H9 (cell line): Measurements from ENCODE around the gene LRRC14B. TPM values are rescaled to one million over a fixed set of nuclear protein-coding genes. Genes with fewer than 3 reads are reported as not detected.

Source experiments
- DNase-seq: peaks from one replicate; pipeline ENCODE4 v3.0.0-alpha.2; 2017
- H2AFZ ChIP-seq: one replicate; pipeline ENCODE4 v1.6.1; 2013; ENCODE audit warnings: mild to moderate bottlenecking, low read length, control low read depth, moderate library complexity
- H2AK5ac ChIP-seq: 2 replicates; pipeline ENCODE4 v1.6.1; 2013; ENCODE audit warnings: low read length, control low read depth, mixed read lengths; ENCODE audit not compliant: insufficient read length
- H2BK120ac ChIP-seq: one replicate; pipeline ENCODE4 v1.6.1; 2013; ENCODE audit warnings: low read depth, mild to moderate bottlenecking, low read length, control low read depth, inconsistent platforms; ENCODE audit not compliant: poor library complexity, severe bottlenecking
- H2BK12ac ChIP-seq: 2 replicates; pipeline ENCODE4 v1.6.1; 2013; ENCODE audit warnings: low read length, control low read depth, mixed read lengths, low read depth; ENCODE audit not compliant: insufficient read length
- H2BK15ac ChIP-seq: 2 replicates; pipeline ENCODE4 v1.6.1; 2013; ENCODE audit warnings: low read depth, low read length, control low read depth
- H2BK20ac ChIP-seq: one replicate; pipeline ENCODE4 v1.6.1; 2013; ENCODE audit warnings: low read depth, mild to moderate bottlenecking, low read length, control low read depth, inconsistent platforms; ENCODE audit not compliant: poor library complexity, severe bottlenecking
- H2BK5ac ChIP-seq: 2 replicates; pipeline ENCODE4 v1.6.1; 2013; ENCODE audit warnings: low read length, control low read depth, mixed read lengths; ENCODE audit not compliant: insufficient read length
- H3K14ac ChIP-seq: 2 replicates; pipeline ENCODE4 v1.6.1; 2013; ENCODE audit warnings: low read length, control low read depth; ENCODE audit not compliant: insufficient read depth
- H3K18ac ChIP-seq: 2 replicates; pipeline ENCODE4 v1.6.1; 2013; ENCODE audit warnings: low read depth, mild to moderate bottlenecking, mixed read lengths, low read length, control low read depth; ENCODE audit not compliant: insufficient read length
- H3K23ac ChIP-seq: 2 replicates; pipeline ENCODE4 v1.6.1; 2013; ENCODE audit warnings: low read length, control low read depth, mixed read lengths, low read depth; ENCODE audit not compliant: insufficient read length
- H3K23me2 ChIP-seq: 2 replicates; pipeline ENCODE4 v1.6.1; 2013; ENCODE audit warnings: low read depth, mild to moderate bottlenecking, mixed read lengths, low read length, control low read depth; ENCODE audit not compliant: insufficient read length, poor library complexity, severe bottlenecking
- H3K27ac ChIP-seq: 2 replicates; pipeline ENCODE4 v1.5.1; 2013; ENCODE audit warnings: low read length, control low read depth, mixed read lengths, low read depth; ENCODE audit not compliant: insufficient read length
- H3K27me3 ChIP-seq: 2 replicates; pipeline ENCODE4 v1.6.1; 2013; ENCODE audit warnings: low read length, control low read depth, inconsistent platforms; ENCODE audit not compliant: insufficient read depth
- H3K4ac ChIP-seq: 2 replicates; pipeline ENCODE4 v1.6.1; 2013; ENCODE audit warnings: low read depth, mild to moderate bottlenecking, control low read depth, inconsistent platforms, low read length, moderate library complexity
- H3K4me1 ChIP-seq: 2 replicates; pipeline ENCODE4 v1.6.1; 2013; ENCODE audit warnings: low read length, control low read depth, inconsistent platforms; ENCODE audit not compliant: insufficient read depth
- H3K4me2 ChIP-seq: 2 replicates; pipeline ENCODE4 v1.6.1; 2013; ENCODE audit warnings: low read length, control low read depth, mixed read lengths; ENCODE audit not compliant: insufficient read length, insufficient read depth
- H3K56ac ChIP-seq: 2 replicates; pipeline ENCODE4 v1.6.1; 2013; ENCODE audit warnings: low read depth, mild to moderate bottlenecking, mixed read lengths, low read length, control low read depth; ENCODE audit not compliant: insufficient read length
- H3K79me1 ChIP-seq: 2 replicates; pipeline ENCODE4 v1.6.1; 2013; ENCODE audit warnings: low read depth, mild to moderate bottlenecking, moderate library complexity, low read length, control low read depth, inconsistent platforms; ENCODE audit not compliant: insufficient read depth, poor library complexity, severe bottlenecking
- H3K79me2 ChIP-seq: 2 replicates; pipeline ENCODE4 v1.6.1; 2013; ENCODE audit warnings: low read length, control low read depth, inconsistent platforms; ENCODE audit not compliant: insufficient read depth
- H3K9ac ChIP-seq: 2 replicates; pipeline ENCODE4 v1.6.1; 2013; ENCODE audit warnings: low read length, control low read depth, mixed read lengths; ENCODE audit not compliant: insufficient read length; ENCODE audit errors: extremely low read depth
- H3K9me3 ChIP-seq: one replicate; pipeline ENCODE4 v1.6.1; 2013; ENCODE audit warnings: low read depth, low read length, inconsistent platforms; ENCODE audit not compliant: control insufficient read depth
- H3T11ph ChIP-seq: one replicate; pipeline ENCODE4 v1.6.1; 2013; ENCODE audit warnings: mild to moderate bottlenecking, low read length, control low read depth, inconsistent platforms
- H4K20me1 ChIP-seq: one replicate; pipeline ENCODE4 v1.6.1; 2013; ENCODE audit not compliant: control insufficient read depth, insufficient read length, insufficient read depth
- H4K5ac ChIP-seq: 2 replicates; pipeline ENCODE4 v1.6.1; 2013; ENCODE audit warnings: low read depth, mild to moderate bottlenecking, mixed read lengths, low read length, control low read depth; ENCODE audit not compliant: insufficient read length
- H4K8ac ChIP-seq: replicated peaks from 2 replicates; pipeline ENCODE4 v1.6.1; 2013; ENCODE audit warnings: low read length, control low read depth, mixed read lengths, low read depth; ENCODE audit not compliant: insufficient read length
- H4K91ac ChIP-seq: 2 replicates; pipeline ENCODE4 v1.6.1; 2013; ENCODE audit warnings: low read depth, mild to moderate bottlenecking, moderate library complexity, mixed read lengths, low read length, control low read depth; ENCODE audit not compliant: insufficient read length
- H3K27ac Mint-ChIP-seq, 3 experiments: 2 replicates in 2 of 3; 3 replicates in 1 of 3; pipeline ENCODE4 v1.8.0; 2020 to 2021; ENCODE audit warnings: mixed read lengths in 3 of 3, mild to moderate bottlenecking in 1 of 3, moderate library complexity in 1 of 3
- H3K27me3 Mint-ChIP-seq: 2 replicates; pipeline ENCODE4 v1.8.0; 2021; ENCODE audit warnings: low read depth, mild to moderate bottlenecking, moderate library complexity, mixed read lengths
- H3K36me3 Mint-ChIP-seq, 3 experiments: 2 replicates in 2 of 3; 3 replicates in 1 of 3; pipeline ENCODE4 v1.8.0; 2020 to 2021; ENCODE audit warnings: low read depth in 3 of 3, mixed read lengths in 3 of 3; ENCODE audit not compliant: insufficient read depth in 1 of 3
- H3K4me1 Mint-ChIP-seq, 2 experiments: 2 replicates each; pipeline ENCODE4 v1.8.0; 2020; ENCODE audit warnings: mixed read lengths in 2 of 2
- H3K4me3 Mint-ChIP-seq, 2 experiments: 2 replicates in 1 of 2; 3 replicates in 1 of 2; pipeline ENCODE4 v1.8.0; 2020 to 2021; ENCODE audit warnings: mild to moderate bottlenecking in 2 of 2, mixed read lengths in 2 of 2, moderate library complexity in 1 of 2
- H3K9me3 Mint-ChIP-seq, 2 experiments: 2 replicates in 1 of 2; 3 replicates in 1 of 2; pipeline ENCODE4 v1.8.0; 2020; ENCODE audit warnings: mild to moderate bottlenecking in 2 of 2, mixed read lengths in 2 of 2, moderate library complexity in 1 of 2
- WGBS: extraction: QIAGEN DNeasy Blood & Tissue Kit; methylation state at CpG from one replicate; pipeline ENCODE4 v1.1.7; 2013; ENCODE audit warnings: missing lambda C conversion rate, low lambda C conversion rate, mixed read lengths; ENCODE audit not compliant: insufficient read length; ENCODE audit errors: extremely low coverage; 5-methylcytosine and 5-hydroxymethylcytosine counted together
- total RNA-seq: library from RNA; stranded (reverse); gene quantifications from 2 replicates; pipeline ENCODE4 v1.2.1, GENCODE V29; 2021
- TF ChIP-seq, protein P1 (sequence below): fragments of 200-600 bp; sonication (generic); conservative IDR thresholded peaks from 3 replicates; pipeline ENCODE4 v1.8.0; 2021; ENCODE audit warnings: antibody characterized with exemption, mild to moderate bottlenecking

The LRRC14B gene
- total RNA-seq, 1 experiment from 2014 or later: not detected

DNA sequence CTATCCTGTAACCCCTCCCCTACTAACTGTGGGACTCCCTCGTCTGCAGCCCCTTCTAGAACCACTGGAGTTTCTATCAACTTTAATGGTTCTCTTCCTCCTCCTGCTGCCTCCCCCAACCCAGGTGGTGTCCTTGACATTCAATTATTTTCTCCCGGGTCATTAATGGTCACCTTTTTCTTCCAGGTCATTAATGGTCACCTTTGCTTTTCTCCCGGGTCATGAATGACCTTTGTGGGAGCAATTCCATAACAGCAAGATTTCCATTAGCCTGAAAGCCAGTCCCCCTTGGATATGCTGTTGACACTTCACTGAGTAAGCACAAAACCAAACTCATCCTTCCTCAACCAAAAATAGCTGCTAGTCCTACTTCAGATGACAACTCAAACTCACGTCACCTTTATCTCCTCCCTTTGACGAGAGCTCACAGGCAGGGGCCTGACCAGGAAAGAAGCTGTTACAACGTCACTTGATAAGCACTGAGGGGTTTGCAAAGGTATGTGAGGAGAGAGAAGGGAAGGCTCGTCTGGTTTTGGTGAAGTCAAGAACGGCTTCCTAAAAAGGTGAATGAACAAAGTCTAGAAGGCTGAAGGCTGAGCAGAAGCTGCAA lies 15.7 kb downstream of the LRRC14B start:
- no peak overlapping the region for H3T11ph ChIP-seq
- Mint-ChIP-seq H3K27me3 (no peaks in the 10 kb centered on the region), H3K4me3 (no peak overlapping the region), H3K27ac (peak overlapping the region in 2 of 3 experiments; percentile 27; a peak in 1 of 7 replicates), H3K36me3 (peaks cover 4 to 31% (median 27%) of the 10 kb centered on the region in 3 experiments; a peak in 6 of 7 replicates), H3K9me3 (no peaks in the 10 kb centered on the region), H3K4me1 (peaks cover 6 to 8% of the 10 kb centered on the region in 2 experiments; a peak in 3 of 4 replicates)
- no peak overlapping the region for H3K14ac ChIP-seq
- no peak overlapping the region for H3K56ac ChIP-seq
- no peaks in the 10 kb centered on the region for H3K23me2 ChIP-seq
- H4K8ac ChIP-seq: no peak overlapping the region
- DNase-seq: no peak
- H3K9ac ChIP-seq: no peak overlapping the region
- H3K9me3 ChIP-seq: no peaks in the 10 kb centered on the region
- no peak overlapping the region for H4K5ac ChIP-seq
- H3K4me1 ChIP-seq: peaks cover 3% of the 10 kb centered on the region; the same call in 1 of the 2 replicates
- H2BK5ac ChIP-seq: no peak overlapping the region
- H2BK15ac ChIP-seq: no peak overlapping the region
- no peak overlapping the region for H2BK120ac ChIP-seq
- no peak overlapping the region for H2AFZ ChIP-seq
- no peak overlapping the region for H3K23ac ChIP-seq
- H2BK12ac ChIP-seq: no peak overlapping the region
- H3K79me1 ChIP-seq: peaks cover 15% of the 10 kb centered on the region
- no peaks in the 10 kb centered on the region for H3K27me3 ChIP-seq
- H4K91ac ChIP-seq: no peak overlapping the region
- H3K27ac ChIP-seq: no peak overlapping the region
- no peak overlapping the region for H2AK5ac ChIP-seq
- H4K20me1 ChIP-seq: no peaks in the 10 kb centered on the region
- WGBS: 100% methylated on average over 1 of the region's 8 CpGs
- H3K4me2 ChIP-seq: no peak overlapping the region
- no peak overlapping the region for H2BK20ac ChIP-seq
- TF ChIP-seq, protein P1, sequence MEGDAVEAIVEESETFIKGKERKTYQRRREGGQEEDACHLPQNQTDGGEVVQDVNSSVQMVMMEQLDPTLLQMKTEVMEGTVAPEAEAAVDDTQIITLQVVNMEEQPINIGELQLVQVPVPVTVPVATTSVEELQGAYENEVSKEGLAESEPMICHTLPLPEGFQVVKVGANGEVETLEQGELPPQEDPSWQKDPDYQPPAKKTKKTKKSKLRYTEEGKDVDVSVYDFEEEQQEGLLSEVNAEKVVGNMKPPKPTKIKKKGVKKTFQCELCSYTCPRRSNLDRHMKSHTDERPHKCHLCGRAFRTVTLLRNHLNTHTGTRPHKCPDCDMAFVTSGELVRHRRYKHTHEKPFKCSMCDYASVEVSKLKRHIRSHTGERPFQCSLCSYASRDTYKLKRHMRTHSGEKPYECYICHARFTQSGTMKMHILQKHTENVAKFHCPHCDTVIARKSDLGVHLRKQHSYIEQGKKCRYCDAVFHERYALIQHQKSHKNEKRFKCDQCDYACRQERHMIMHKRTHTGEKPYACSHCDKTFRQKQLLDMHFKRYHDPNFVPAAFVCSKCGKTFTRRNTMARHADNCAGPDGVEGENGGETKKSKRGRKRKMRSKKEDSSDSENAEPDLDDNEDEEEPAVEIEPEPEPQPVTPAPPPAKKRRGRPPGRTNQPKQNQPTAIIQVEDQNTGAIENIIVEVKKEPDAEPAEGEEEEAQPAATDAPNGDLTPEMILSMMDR: no peak
- peaks cover 6% of the 10 kb centered on the region for H3K79me2 ChIP-seq
- H3K4ac ChIP-seq: no peak overlapping the region
- H3K18ac ChIP-seq: no peak overlapping the region
